ENCODE measurements around the gene CARS2.

DNA sequence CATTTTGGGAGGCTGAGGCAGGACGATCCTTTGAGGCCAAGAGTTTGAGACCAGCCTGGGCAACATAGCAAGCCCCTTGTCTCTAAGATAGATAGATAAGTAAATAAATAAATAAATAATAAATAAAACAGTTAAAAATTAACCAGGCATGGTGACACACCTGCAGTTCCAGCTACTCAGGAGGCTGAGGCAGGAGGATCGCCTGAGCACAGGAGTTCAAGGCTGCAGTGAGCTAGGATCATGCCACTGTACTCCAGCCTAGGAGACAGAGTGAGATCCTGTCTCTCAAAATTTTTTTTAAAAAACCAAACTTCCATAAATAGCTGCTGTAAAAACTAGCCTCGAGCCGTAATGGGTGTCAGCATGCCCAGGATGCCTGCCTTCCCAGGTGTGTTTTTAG is 104.9 kb downstream of the CARS2 start:
- TF ChIP-seq, protein P1, sequence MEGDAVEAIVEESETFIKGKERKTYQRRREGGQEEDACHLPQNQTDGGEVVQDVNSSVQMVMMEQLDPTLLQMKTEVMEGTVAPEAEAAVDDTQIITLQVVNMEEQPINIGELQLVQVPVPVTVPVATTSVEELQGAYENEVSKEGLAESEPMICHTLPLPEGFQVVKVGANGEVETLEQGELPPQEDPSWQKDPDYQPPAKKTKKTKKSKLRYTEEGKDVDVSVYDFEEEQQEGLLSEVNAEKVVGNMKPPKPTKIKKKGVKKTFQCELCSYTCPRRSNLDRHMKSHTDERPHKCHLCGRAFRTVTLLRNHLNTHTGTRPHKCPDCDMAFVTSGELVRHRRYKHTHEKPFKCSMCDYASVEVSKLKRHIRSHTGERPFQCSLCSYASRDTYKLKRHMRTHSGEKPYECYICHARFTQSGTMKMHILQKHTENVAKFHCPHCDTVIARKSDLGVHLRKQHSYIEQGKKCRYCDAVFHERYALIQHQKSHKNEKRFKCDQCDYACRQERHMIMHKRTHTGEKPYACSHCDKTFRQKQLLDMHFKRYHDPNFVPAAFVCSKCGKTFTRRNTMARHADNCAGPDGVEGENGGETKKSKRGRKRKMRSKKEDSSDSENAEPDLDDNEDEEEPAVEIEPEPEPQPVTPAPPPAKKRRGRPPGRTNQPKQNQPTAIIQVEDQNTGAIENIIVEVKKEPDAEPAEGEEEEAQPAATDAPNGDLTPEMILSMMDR (conservative IDR thresholded peaks at IDR 0.05 in 1 of 2, IDR thresholded peaks at IDR 0.05 in 1 of 2; ENCODE audit: extremely low read depth in 1 of 2, insufficient read depth in 1 of 2, low read depth in 1 of 2, low read length in 2 of 2) = no peak
- TF ChIP-seq EZH2 (IDR thresholded peaks at IDR 0.05; ENCODE audit: borderline replicate concordance, low read length) = no peak
